Measurements from ENCODE around the gene MEMO1. TPM values are rescaled to one million over a fixed set of nuclear protein-coding genes. Genes with fewer than 3 reads are reported as not detected.

Gene MEMO1
- total and polyA plus RNA-seq, 9 of the 15 experiments (the other 6 are each of a cell fraction or from before 2014, with no cell fraction given) = 22.1 to 87.7 (median 61.2) TPM

DNA sequence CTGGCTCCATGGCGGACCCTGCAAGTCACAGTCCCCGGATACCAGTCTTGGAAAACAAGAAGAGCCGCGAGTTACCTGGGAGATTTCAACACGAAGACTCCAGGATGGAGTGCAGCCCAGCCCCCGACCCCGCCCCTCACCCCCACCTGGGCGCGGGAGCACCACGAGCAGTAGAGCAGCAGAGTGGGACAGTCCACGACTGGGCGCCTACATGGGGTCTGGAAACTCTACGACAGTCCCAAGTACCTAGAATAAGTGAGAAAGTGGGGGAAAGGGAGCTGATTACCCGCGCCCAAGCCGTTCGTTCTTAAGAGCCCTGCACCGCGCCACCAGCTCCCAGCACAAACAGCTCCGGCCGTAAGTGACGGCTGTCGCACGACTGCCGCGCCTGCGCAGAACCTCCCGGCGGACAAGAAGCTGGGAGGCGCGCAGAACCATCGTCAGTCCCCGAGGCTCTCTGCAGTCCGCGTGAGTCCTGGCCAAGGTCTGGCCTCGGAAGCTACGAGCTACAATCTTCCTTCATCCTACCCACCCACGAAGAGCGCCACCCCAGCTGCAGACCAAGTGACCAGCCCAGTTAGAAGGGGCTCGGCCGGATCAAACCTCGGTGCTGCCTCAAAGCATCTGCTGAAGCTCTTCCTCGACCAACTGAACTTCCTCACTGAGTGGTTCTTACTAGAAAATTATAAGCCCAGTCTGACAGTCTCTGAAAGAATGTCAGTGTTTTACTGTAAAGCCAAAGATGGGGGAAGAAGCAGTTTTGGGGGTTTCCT is 28.8 kb upstream of the MEMO1 start, which contains the start of gene DPY30 (continued):
- no peak for TF ChIP-seq FOXJ3 (CRISPR knock-in tag; IDR thresholded peaks at IDR 0.05)
- TF ChIP-seq CBX8 (IDR thresholded peaks at IDR 0.05; ENCODE audit: borderline replicate concordance, extremely low read depth, low read depth, low read length, poor library complexity, severe bottlenecking) = no peak
- peak; percentile 64; the same call in 1 of the 2 replicates for TF ChIP-seq TRIM28 (IDR thresholded peaks at IDR 0.05)
- no peak for TF ChIP-seq HEY1 (CRISPR knock-in tag; IDR thresholded peaks at IDR 0.05; ENCODE audit: borderline replicate concordance)
- TF ChIP-seq PBX2 (CRISPR knock-in tag; IDR thresholded peaks at IDR 0.05; ENCODE audit: low read depth) = no peak
- no peak for TF ChIP-seq PBX2 (tag; conservative IDR thresholded peaks at IDR 0.05; ENCODE audit: low read depth)
- TF ChIP-seq GATAD2B (IDR thresholded peaks at IDR 0.05; ENCODE audit: borderline replicate concordance) = 0 out of 2 replicates have a peak, but pooled peaks have one; percentile 18
- TF ChIP-seq, protein P1, sequence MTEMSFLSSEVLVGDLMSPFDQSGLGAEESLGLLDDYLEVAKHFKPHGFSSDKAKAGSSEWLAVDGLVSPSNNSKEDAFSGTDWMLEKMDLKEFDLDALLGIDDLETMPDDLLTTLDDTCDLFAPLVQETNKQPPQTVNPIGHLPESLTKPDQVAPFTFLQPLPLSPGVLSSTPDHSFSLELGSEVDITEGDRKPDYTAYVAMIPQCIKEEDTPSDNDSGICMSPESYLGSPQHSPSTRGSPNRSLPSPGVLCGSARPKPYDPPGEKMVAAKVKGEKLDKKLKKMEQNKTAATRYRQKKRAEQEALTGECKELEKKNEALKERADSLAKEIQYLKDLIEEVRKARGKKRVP (CRISPR knock-in tag; IDR thresholded peaks at IDR 0.05) = no peak
- TF ChIP-seq ZNF253 (CRISPR knock-in tag; conservative IDR thresholded peaks at IDR 0.05) = no peak
- TF ChIP-seq HNRNPH1 (optimal IDR thresholded peaks at IDR 0.05; ENCODE audit: low read depth, low read length) = no peak
- TF ChIP-seq DACH1 (IDR thresholded peaks at IDR 0.05; ENCODE audit: partially characterized antibody) = no peak
- no peak for TF ChIP-seq ZNF121 (CRISPR knock-in tag; conservative IDR thresholded peaks at IDR 0.05)
- TF ChIP-seq FOXP1 (CRISPR knock-in tag; IDR thresholded peaks at IDR 0.05) = 0 out of 2 replicates have a peak, but pooled peaks have one; percentile 59
- TF ChIP-seq ZNF316 (IDR thresholded peaks at IDR 0.05) = no peak
- TF ChIP-seq SP1 (CRISPR knock-in tag; IDR thresholded peaks at IDR 0.05) = peak; percentile 68
- TF ChIP-seq FOXK1 (CRISPR knock-in tag; IDR thresholded peaks at IDR 0.05; ENCODE audit: borderline replicate concordance) = no peak
- no peak for TF ChIP-seq SAFB (IDR thresholded peaks at IDR 0.05; ENCODE audit: borderline replicate concordance, low read depth, low read length)
- TF ChIP-seq, protein P2, sequence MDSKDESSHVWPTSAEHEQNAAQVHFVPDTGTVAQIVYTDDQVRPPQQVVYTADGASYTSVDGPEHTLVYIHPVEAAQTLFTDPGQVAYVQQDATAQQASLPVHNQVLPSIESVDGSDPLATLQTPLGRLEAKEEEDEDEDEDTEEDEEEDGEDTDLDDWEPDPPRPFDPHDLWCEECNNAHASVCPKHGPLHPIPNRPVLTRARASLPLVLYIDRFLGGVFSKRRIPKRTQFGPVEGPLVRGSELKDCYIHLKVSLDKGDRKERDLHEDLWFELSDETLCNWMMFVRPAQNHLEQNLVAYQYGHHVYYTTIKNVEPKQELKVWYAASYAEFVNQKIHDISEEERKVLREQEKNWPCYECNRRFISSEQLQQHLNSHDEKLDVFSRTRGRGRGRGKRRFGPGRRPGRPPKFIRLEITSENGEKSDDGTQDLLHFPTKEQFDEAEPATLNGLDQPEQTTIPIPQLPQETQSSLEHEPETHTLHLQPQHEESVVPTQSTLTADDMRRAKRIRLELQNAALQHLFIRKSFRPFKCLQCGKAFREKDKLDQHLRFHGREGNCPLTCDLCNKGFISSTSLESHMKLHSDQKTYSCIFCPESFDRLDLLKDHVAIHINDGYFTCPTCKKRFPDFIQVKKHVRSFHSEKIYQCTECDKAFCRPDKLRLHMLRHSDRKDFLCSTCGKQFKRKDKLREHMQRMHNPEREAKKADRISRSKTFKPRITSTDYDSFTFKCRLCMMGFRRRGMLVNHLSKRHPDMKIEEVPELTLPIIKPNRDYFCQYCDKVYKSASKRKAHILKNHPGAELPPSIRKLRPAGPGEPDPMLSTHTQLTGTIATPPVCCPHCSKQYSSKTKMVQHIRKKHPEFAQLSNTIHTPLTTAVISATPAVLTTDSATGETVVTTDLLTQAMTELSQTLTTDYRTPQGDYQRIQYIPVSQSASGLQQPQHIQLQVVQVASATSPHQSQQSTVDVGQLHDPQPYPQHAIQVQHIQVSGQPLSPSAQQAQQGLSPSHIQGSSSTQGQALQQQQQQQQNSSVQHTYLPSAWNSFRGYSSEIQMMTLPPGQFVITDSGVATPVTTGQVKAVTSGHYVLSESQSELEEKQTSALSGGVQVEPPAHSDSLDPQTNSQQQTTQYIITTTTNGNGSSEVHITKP (IDR thresholded peaks at IDR 0.05; ENCODE audit: partially characterized antibody) = no peak
- no peak; a peak in 1 of 4 replicates for TF ChIP-seq KDM4B (IDR thresholded peaks at IDR 0.05; ENCODE audit: borderline replicate concordance in 2 of 2, low read depth in 1 of 2)
- no peak for TF ChIP-seq SMAD1 (IDR thresholded peaks at IDR 0.05; ENCODE audit: low read depth, low read length, partially characterized antibody)
- no peak for TF ChIP-seq ZNF354B (CRISPR knock-in tag; IDR thresholded peaks at IDR 0.05)
